ENCODE results near the gene RAP2B. TPM values are rescaled to one million over a fixed set of nuclear protein-coding genes. Genes with fewer than 3 reads are reported as not detected.

Gene RAP2B
- polyA plus RNA-seq, 1 donor from 2014 or later, result 3.9 TPM

- Histone ChIP-seq H3K4me2 (ENCODE audit: low read length) (no peak overlapping the region), H3K36me3 (ENCODE audit: insufficient read depth, low read length) (no peaks in the 10 kb centered on the region), H2AFZ (ENCODE audit: low read depth, low read length) (no peak overlapping the region), H4K20me1 (ENCODE audit: insufficient read depth) (no peaks in the 10 kb centered on the region), H3K9me3 (ENCODE audit: low read length) (no peaks in the 10 kb centered on the region), H3K9ac (ENCODE audit: low read length) (no peak overlapping the region), H3K27ac (ENCODE audit: low read length) (no peak overlapping the region), H3F3A (ENCODE audit: insufficient read depth, low read length, poor library complexity, severe bottlenecking) (no peaks in the 10 kb centered on the region), H3K79me2 (replicated peaks; ENCODE audit: insufficient read depth, low read length) (no peaks in the 10 kb centered on the region), H3K4me3 (ENCODE audit: low read length) (no peak overlapping the region), H3K27me3 (ENCODE audit: insufficient read depth, low read depth, low read length) (no peaks in the 10 kb centered on the region), H3K9me2 (ENCODE audit: insufficient read depth, low read length) (no peaks in the 10 kb centered on the region)
- TF ChIP-seq RAD21 (conservative IDR thresholded peaks at IDR 0.05), result no peak
- no peak for TF ChIP-seq REST (IDR thresholded peaks at IDR 0.05; ENCODE audit: borderline replicate concordance)
- no peak for TF ChIP-seq EP300 (conservative IDR thresholded peaks at IDR 0.05; ENCODE audit: poor library complexity, severe bottlenecking)
These were observed 32.6 kb upstream of the RAP2B start for GRCh38 chr3:153129426-153129825.

GRCh38 chr3:153129866-153130265 is 32.2 kb upstream of the RAP2B start:
- Histone ChIP-seq H3K9ac (ENCODE audit: low read length) (no peak overlapping the region), H3K9me3 (ENCODE audit: low read length) (no peaks in the 10 kb centered on the region), H4K20me1 (ENCODE audit: insufficient read depth) (no peaks in the 10 kb centered on the region), H3K4me3 (ENCODE audit: low read length) (no peak overlapping the region), H3F3A (ENCODE audit: insufficient read depth, low read length, poor library complexity, severe bottlenecking) (no peaks in the 10 kb centered on the region), H2AFZ (ENCODE audit: low read depth, low read length) (no peak overlapping the region), H3K27ac (ENCODE audit: low read length) (no peak overlapping the region), H3K9me2 (ENCODE audit: insufficient read depth, low read length) (no peaks in the 10 kb centered on the region), H3K79me2 (replicated peaks; ENCODE audit: insufficient read depth, low read length) (no peaks in the 10 kb centered on the region), H3K4me2 (ENCODE audit: low read length) (no peak overlapping the region), H3K27me3 (ENCODE audit: insufficient read depth, low read depth, low read length) (no peaks in the 10 kb centered on the region), H3K36me3 (ENCODE audit: insufficient read depth, low read length) (no peaks in the 10 kb centered on the region)
- no peak for TF ChIP-seq POLR2AphosphoS5 (IDR thresholded peaks at IDR 0.05)
- TF ChIP-seq SMC3 (conservative IDR thresholded peaks at IDR 0.05; ENCODE audit: poor library complexity), result no peak
- no peak for TF ChIP-seq EZH2 (IDR thresholded peaks at IDR 0.05; ENCODE audit: borderline replicate concordance, insufficient read depth, low read length, poor library complexity, severe bottlenecking)
- TF ChIP-seq TAF1 (IDR thresholded peaks at IDR 0.05; ENCODE audit: low read depth), result no peak
- no peak for TF ChIP-seq REST (IDR thresholded peaks at IDR 0.05; ENCODE audit: borderline replicate concordance)
- no peak for TF ChIP-seq RAD21 (conservative IDR thresholded peaks at IDR 0.05)
- no peak for TF ChIP-seq EP300 (conservative IDR thresholded peaks at IDR 0.05; ENCODE audit: poor library complexity, severe bottlenecking)
- TF ChIP-seq CTCF (IDR thresholded peaks at IDR 0.05; ENCODE audit: poor library complexity, severe bottlenecking), result no peak
- TF ChIP-seq MXI1 (conservative IDR thresholded peaks at IDR 0.05; ENCODE audit: poor library complexity, severe bottlenecking), result no peak

Data from neural cell (in vitro differentiated cells).